Gastroesophageal sphincter (tissue), 3 donors: Measurements from ENCODE around the gene STK32C.

Source experiments
- CTCF ChIP-seq, 4 experiments: fragments of 200-600 bp in 2 of 4; fragments of 450-650 bp in 2 of 4; sonication (generic) in 1 of 4; IDR thresholded peaks; one replicate each; pipeline ENCODE4 v1.5.1; 2017 to 2019; ENCODE audit warnings: antibody characterized with exemption in 4 of 4, mild to moderate bottlenecking in 2 of 4, moderate library complexity in 2 of 4
- EP300 ChIP-seq: sonication (generic); formaldehyde crosslinking; IDR thresholded peaks from one replicate; pipeline ENCODE4 v1.6.1; 2017; ENCODE audit warnings: antibody characterized with exemption, mild to moderate bottlenecking
- POLR2A ChIP-seq, 2 donors: fragments of 450-650 bp; IDR thresholded peaks; one replicate each; pipeline ENCODE4 v1.6.1; 2017; ENCODE audit warnings: antibody characterized with exemption in 2 of 2, mild to moderate bottlenecking in 2 of 2, moderate library complexity in 1 of 2
- POLR2AphosphoS5 ChIP-seq: sonication (generic); formaldehyde crosslinking; IDR thresholded peaks from one replicate; pipeline ENCODE4 v1.6.1; 2017; ENCODE audit warnings: antibody characterized with exemption

- TF ChIP-seq CTCF (IDR thresholded peaks at IDR 0.05) (no peak), POLR2A (IDR thresholded peaks at IDR 0.05) (no peak), POLR2AphosphoS5 (no peak), EP300 (no peak)
Observed at GRCh38 chr10:132281915-132282666, 25.7 kb downstream of the STK32C start.
